ENCODE data around the gene GP1BB. TPM values are rescaled to one million over a fixed set of nuclear protein-coding genes. Genes with fewer than 3 reads are reported as not detected.
"Not testable (repeated sequence)": the region's sequence is repeated elsewhere in the genome, so short reads cannot be mapped to it uniquely, and the experiment has no call there.

GP1BB gene
- under 1 TPM in 1 of 2 experiments, not detected in 1; 0.34 TPM for total RNA-seq
- not detected for polyA plus RNA-seq
- total RNA-seq = 0 reads per million in 6 experiments

- POLR2A ChIA-PET = interaction anchor here (1.1 kb wide), 1 partner anchor 169 kb away, joined by 3 read pairs; no protein-coding TSS in a partner anchor
- H3K9me3 Mint-ChIP-seq = no peaks in the 10 kb centered on the region
- H3K4me3 Mint-ChIP-seq = peak within 1 kb of the TSS in 9 of 10 donors; percentile 25 to 80 (median 60)
- peaks cover 11 to 32% (median 16%) of the 10 kb centered on the region in 4 donors for H3K4me1 Mint-ChIP-seq
- no peak within 1 kb of the TSS for H3K27ac Mint-ChIP-seq
- DNase-seq (peak in 2 of 10 donors; percentile 26 to 31), ATAC-seq (peak; percentile 69 to 75)
- H3K36me3 Mint-ChIP-seq = peaks cover 0 to 3% (median 0%) of the 10 kb centered on the region in 3 donors
- H3K27me3 Mint-ChIP-seq = peaks cover 5 to 59% (median 28%) of the 10 kb centered on the region in 5 donors
These were observed at the start of gene GP1BB for GRCh38 chr22:19723232-19723982. GP1BB (plus strand) TSS chr22:19723539; CDS start chr22:19723570, 31 bp downstream.

DNA sequence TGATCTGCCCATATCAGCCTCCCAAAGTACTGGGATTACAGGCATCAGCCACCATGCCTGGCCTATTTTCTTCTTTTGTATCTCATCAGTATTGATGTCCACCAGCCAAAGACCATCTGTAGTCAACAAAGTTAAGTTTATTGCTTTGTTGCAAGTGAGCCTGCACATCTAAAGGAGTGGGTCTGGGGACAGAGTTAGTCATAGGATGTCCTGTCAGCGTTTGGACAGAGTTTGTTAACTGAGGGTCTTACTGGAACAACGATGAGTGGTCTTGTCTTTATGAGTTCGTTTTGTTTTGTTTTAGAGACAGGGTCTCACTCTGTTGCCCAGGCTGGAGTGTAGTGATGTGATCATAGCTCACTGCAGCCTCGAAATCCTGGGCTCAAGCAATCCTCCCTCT is 49.7 kb upstream of the GP1BB start:
- DNase-seq = no peak
- H3K4me3 Mint-ChIP-seq = no peak overlapping the region
- H3K36me3 Mint-ChIP-seq = no peaks in the 10 kb centered on the region
- H3K9me3 Mint-ChIP-seq = no peaks in the 10 kb centered on the region
- H3K27ac Mint-ChIP-seq = no peak overlapping the region
- H3K27me3 Mint-ChIP-seq = peaks cover 6 to 21% (median 12%) of the 10 kb centered on the region in 5 donors
- POLR2A ChIA-PET = no interaction called here
- no peak for ATAC-seq
- H3K4me1 Mint-ChIP-seq = no peaks in the 10 kb centered on the region

DNA sequence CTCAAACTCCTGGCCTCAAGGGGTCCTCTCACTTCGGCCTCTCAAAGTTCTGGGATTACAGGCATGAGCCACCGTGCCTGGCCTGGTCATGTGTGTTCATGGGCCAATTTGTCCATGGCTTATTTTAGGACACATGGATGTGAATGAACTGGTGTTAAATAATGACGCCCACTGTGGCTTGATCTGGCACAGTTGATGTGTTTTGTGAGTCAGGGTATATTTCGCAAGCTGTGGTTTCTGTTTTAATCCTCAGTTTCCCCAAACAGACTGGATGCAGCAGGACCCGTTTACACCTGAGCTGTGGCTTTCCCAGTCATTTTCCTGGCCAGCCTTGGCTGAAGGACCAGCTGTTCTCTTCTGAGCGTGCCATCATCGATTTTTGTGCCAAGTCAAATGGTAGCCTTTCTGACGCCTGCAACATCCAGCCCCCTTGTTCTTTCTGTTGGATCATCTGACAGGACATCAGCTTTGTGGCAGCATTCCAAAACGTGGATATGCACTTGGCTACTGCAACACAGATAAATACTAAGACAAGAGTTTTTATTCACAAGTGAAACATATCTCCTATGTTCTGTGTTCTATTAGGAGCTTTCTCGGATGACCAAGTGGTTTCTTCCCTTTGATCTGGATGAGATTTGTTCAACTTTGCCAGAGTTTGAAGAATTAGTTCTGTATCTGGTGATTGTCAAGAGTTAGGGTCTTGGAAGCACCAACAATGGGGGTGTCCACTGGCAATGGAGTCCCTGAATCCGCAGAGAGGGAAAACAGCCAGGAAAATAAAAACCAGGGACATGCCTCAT is 49.0 kb upstream of the GP1BB start:
- H3K9me3 Mint-ChIP-seq = no peaks in the 10 kb centered on the region
- H3K27ac Mint-ChIP-seq = no peak overlapping the region
- H3K4me3 Mint-ChIP-seq = no peak overlapping the region
- peaks cover 7 to 25% (median 15%) of the 10 kb centered on the region in 5 donors for H3K27me3 Mint-ChIP-seq
- H3K36me3 Mint-ChIP-seq = no peaks in the 10 kb centered on the region
- no peak for DNase-seq
- no peaks in the 10 kb centered on the region for H3K4me1 Mint-ChIP-seq
- POLR2A ChIA-PET = no interaction called here
- ATAC-seq = no peak

DNA sequence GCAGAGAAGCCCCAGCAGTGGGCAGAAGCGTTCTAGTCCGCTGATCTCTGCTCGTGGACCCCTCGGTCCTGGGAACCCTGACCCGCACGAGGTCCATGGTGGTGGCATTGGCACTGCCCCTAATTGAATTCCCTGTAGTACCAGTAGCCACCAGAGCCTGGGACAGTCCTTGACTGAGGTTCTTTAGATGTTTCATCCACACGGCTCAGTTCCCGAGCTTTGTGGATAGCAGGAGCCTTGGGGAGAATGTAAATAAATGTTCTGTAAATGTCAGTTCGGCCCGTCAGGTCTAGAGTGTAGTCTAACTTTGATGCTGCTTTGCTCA is 48.4 kb upstream of the GP1BB start:
- Mint-ChIP-seq H3K36me3 (no peaks in the 10 kb centered on the region), H3K4me3 (no peak overlapping the region), H3K4me1 (no peaks in the 10 kb centered on the region), H3K9me3 (no peaks in the 10 kb centered on the region), H3K27me3 (peaks cover 7 to 25% (median 15%) of the 10 kb centered on the region in 5 donors), H3K27ac (peak overlapping the region in 1 of 10 donors; percentile 7)
- DNase-seq (no peak), ATAC-seq (no peak)
- POLR2A ChIA-PET = no interaction called here

GRCh38 chr22:19675428-19675827 is 47.9 kb upstream of the GP1BB start:
- H3K4me3 Mint-ChIP-seq = no peak overlapping the region
- ATAC-seq = no peak

GRCh38 chr22:19676437-19676836 is 46.9 kb upstream of the GP1BB start:
- ATAC-seq, DNase-seq, H3K9me3 Mint-ChIP-seq, H3K36me3 Mint-ChIP-seq, POLR2A ChIA-PET, H3K4me3 Mint-ChIP-seq, H3K4me1 Mint-ChIP-seq, H3K27ac Mint-ChIP-seq: not testable (repeated sequence)
- peaks cover 9 to 34% (median 17%) of the 10 kb centered on the region in 5 donors for H3K27me3 Mint-ChIP-seq

More at GRCh38 chr22:19675428-19675827, 47.9 kb upstream of the GP1BB start:
- Mint-ChIP-seq H3K27me3 (peaks cover 7 to 25% (median 15%) of the 10 kb centered on the region in 5 donors), H3K36me3 (no peaks in the 10 kb centered on the region), H3K4me1 (no peaks in the 10 kb centered on the region), H3K9me3 (no peaks in the 10 kb centered on the region), H3K27ac (no peak overlapping the region)
- DNase-seq = no peak
- POLR2A ChIA-PET = no interaction called here

DNA sequence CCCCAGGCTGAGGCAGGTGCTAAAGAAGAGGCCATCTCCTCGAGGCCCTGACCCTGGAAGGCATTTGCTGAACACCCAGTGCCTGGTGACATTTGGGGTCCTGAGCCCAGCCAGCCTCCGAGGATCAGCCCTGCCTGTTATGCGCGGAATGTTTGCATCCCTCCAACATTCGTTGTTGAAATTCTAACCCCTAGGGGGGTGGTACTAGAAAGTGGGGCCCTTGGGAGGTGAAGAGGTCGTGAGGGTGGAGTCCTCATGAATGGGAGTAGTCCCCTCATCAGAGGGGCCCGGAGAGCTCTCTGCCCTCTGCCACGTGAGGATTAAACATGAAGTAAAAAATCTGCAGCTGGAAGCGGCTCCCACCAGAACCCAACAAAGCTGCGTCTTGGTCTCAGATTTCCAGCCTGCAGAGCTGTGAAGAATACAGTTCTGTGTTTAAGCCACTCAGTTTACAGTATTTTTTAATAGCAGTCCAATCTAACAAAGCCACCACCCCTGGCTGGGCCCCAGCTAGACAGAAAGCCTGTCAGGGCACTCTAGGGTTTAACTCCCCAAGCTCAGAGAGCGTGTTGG is 44.3 kb upstream of the GP1BB start:
- Mint-ChIP-seq H3K4me3 (peak overlapping the region in 1 of 10 donors; percentile 20), H3K27me3 (peaks cover 14 to 50% (median 25%) of the 10 kb centered on the region in 5 donors), H3K9me3 (no peaks in the 10 kb centered on the region), H3K36me3 (no peaks in the 10 kb centered on the region), H3K4me1 (no peaks in the 10 kb centered on the region), H3K27ac (no peak overlapping the region)
- ATAC-seq = no peak
- no peak for DNase-seq
- POLR2A ChIA-PET = no interaction called here

DNA sequence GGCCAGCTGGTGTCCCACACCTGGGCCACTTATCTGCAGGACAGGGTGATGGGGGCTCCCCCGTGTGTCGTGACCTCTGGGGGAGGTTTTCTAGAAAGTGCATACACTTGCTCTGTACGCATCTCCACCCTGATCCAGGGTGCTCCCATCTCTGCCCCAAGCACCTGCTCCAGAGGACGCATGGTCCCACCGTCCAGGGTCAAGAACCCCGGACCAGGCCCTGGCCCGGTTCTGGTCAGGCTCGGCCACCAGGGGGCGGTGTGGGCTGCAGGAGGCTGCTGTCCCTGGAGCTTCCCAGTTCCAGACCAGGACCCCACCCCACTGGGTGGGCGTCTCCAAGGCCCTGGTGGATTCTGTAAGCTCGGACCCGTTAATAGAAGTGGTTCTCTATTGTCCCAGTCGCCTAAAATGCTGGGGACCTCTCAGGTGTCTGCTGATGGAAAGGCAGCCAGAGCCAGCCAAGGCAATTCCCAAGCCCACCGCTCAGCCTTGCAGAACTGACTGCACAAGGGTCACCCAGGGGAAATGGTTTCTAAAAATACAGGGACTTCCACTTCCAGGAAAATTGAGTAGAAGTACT is 43.7 kb upstream of the GP1BB start:
- ATAC-seq = peak; percentile 40 to 68
- H3K27me3 Mint-ChIP-seq = peaks cover 14 to 44% (median 22%) of the 10 kb centered on the region in 5 donors
- H3K9me3 Mint-ChIP-seq = no peaks in the 10 kb centered on the region

GRCh38 chr22:19680287-19680881 is 43.0 kb upstream of the GP1BB start:
- no peak for ATAC-seq
- no peak overlapping the region for H3K27ac Mint-ChIP-seq
- POLR2A ChIA-PET = no interaction called here
- H3K4me3 Mint-ChIP-seq = no peak overlapping the region
- no peak for DNase-seq
- H3K36me3 Mint-ChIP-seq = no peaks in the 10 kb centered on the region
- H3K4me1 Mint-ChIP-seq = no peaks in the 10 kb centered on the region
- peaks cover 14 to 42% (median 22%) of the 10 kb centered on the region in 5 donors for H3K27me3 Mint-ChIP-seq
- no peaks in the 10 kb centered on the region for H3K9me3 Mint-ChIP-seq

More for the DNA sequence above, 43.7 kb upstream of the GP1BB start:
- Mint-ChIP-seq H3K4me3 (no peak overlapping the region), H3K36me3 (no peaks in the 10 kb centered on the region), H3K27ac (no peak overlapping the region), H3K4me1 (no peaks in the 10 kb centered on the region)
- POLR2A ChIA-PET = no interaction called here
- peak in 9 of 10 donors; percentile 10 to 58 (median 37) for DNase-seq

DNA sequence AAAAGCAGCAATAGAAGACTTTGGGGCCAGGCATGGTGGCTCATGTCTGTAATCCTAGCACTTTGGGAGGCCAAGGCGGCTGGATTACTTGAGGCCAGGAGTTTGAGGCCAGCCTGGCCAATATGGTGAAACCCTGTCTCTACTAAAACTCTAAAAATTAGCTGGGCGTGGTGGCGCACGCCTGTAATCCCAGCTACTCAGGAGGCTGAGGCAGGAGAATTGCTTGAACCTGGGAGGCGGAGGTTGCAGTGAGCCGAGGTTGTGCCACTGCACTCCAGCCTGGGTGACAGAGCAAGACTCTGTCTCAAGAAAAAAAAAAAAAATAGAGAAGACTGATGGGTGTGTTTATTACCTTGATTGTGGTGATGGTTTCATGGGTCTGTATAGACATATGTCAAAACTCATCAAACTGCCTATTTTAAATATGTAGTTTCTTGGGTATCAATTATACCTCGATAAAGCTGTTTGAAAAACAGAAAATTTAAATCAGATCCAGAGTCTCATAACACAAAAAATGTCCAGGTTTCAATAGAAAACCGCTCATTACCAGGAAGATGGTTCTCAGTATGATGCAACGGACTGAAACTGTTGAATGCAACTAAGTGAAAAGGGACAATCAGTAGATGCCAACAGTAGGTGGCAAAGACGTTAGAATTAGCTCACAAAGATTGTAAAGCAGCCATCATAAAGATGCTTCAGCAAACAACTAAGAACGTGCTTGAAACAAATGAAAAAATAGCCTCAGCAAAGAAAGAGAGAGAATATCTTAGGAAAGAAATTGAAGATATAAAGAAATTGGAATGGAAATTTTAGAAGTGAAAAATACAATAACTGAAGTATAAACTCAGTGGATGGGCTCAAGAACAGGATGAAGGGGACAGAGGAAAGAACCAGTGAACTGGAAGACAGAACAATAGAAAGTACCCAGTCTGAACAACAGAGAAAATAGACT is 42.2 kb upstream of the GP1BB start:
- no peak for ATAC-seq
- Mint-ChIP-seq H3K27ac (peak overlapping the region in 1 of 10 donors; percentile 27), H3K4me1 (no peaks in the 10 kb centered on the region), H3K9me3 (no peaks in the 10 kb centered on the region), H3K4me3 (no peak overlapping the region), H3K27me3 (peaks cover 12 to 42% (median 22%) of the 10 kb centered on the region in 5 donors), H3K36me3 (no peaks in the 10 kb centered on the region)
- POLR2A ChIA-PET = no interaction called here
- DNase-seq = no peak

DNA sequence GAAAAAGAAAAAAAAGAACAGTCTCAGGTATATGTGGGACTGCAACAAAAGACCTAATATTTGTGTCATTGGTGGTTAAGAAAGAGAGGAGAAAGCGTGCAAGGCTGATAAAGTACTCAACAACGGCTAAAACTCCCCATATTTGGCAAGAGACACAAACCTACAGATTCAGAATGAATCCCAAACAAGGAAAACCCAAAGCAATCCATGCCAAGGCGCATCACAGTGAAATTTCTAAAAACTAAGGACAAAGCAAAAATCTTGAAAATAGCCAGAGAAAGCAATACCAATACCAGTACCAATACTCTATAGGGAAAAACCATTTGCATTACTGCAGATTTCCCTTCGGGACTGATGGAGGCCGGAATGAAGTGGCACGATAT is 41.5 kb upstream of the GP1BB start:
- ATAC-seq = no peak
- Mint-ChIP-seq H3K4me1 (no peaks in the 10 kb centered on the region), H3K36me3 (no peaks in the 10 kb centered on the region), H3K27ac (no peak overlapping the region), H3K9me3 (peaks cover 0 to 2% (median 0%) of the 10 kb centered on the region in 9 donors), H3K4me3 (no peak overlapping the region), H3K27me3 (peaks cover 12 to 42% (median 22%) of the 10 kb centered on the region in 5 donors)
- POLR2A ChIA-PET = interaction anchor here (0.6 kb wide), 1 partner anchor 10 kb away, joined by 3 read pairs; no protein-coding TSS in a partner anchor
- DNase-seq = no peak

Measured in naive thymus-derived CD8-positive, alpha-beta T cell (primary cell).